Measurements from ENCODE around the gene MYO3B. TPM values are rescaled to one million over a fixed set of nuclear protein-coding genes. Genes with fewer than 3 reads are reported as not detected.

MYO3B gene
- total RNA-seq, 1 donor from 2014 or later: 27.3 TPM

DNA sequence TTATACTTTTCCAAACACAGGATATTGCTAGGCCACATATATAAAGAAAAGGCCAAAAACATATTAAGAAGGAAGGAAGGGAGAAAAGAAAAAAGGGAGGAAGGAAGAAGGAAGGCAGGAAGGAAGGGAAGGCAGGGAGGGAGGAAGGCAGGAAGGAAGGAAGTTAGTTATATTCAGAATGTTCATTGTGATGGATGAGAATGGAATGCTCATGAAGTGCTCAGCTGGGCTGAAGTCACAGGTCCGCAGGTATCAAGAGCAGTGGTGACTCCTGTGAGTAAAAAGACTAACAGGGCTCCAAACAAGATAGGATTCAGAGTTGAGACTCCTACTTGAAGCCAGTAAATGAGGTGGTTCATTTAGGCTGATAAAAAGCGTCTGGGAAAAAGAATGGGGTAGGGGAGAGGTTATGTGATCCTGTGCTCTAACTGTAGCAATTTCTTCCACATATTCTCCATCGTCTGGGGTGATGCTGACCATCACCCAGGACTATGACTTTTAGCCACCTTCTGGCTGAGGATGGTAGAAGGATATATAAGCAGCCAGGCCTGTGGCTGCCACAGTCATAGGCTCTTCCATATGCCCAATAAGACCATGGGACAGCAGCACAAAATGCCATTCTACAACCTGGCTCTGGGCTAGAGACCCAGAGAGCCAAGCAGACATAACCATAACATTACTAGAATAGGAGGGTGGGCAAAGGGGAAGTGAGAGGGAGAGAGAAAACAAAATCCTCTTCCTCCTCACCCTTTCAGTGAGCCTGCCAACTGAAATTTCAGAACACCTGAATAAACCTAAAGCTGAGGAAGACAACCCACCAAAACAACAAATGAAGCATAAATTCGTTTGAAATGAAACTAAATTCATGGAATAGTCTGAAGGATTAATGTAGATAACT is 173.2 kb downstream of the MYO3B start:
- Histone ChIP-seq H3K27me3 (no peaks in the 10 kb centered on the region), H3K27ac (no peak overlapping the region), H3K4me2 (no peak overlapping the region), H3K9ac (no peak overlapping the region), H4K20me1 (ENCODE audit: low read depth) (no peaks in the 10 kb centered on the region), H3K4me3 (no peak overlapping the region), H3K9me3 (ENCODE audit: low read depth) (no peaks in the 10 kb centered on the region), H3F3A (ENCODE audit: low read depth) (peaks cover 35% of the 10 kb centered on the region), H2AFZ (replicated peaks) (peak overlapping the region; percentile 3), H3K79me2 (ENCODE audit: low read depth) (no peaks in the 10 kb centered on the region), H3K4me1 (peaks cover 49% of the 10 kb centered on the region), H3K36me3 (no peaks in the 10 kb centered on the region)
- H3K27ac Mint-ChIP-seq: peak overlapping the region; percentile 28
- peaks cover 4% of the 10 kb centered on the region for H3K27me3 Mint-ChIP-seq (ENCODE audit: insufficient read depth, low read depth)
- no peak for DNase-seq (ENCODE audit: low spot score)
- no peaks in the 10 kb centered on the region for H3K36me3 Mint-ChIP-seq
- H3K9me3 Mint-ChIP-seq: no peaks in the 10 kb centered on the region
- H3K4me3 Mint-ChIP-seq: no peak overlapping the region
- TF ChIP-seq EZH2phosphoT487 (IDR thresholded peaks at IDR 0.05) (no peak), EZH2 (IDR thresholded peaks at IDR 0.05) (no peak)
- TF ChIP-seq, protein P1, sequence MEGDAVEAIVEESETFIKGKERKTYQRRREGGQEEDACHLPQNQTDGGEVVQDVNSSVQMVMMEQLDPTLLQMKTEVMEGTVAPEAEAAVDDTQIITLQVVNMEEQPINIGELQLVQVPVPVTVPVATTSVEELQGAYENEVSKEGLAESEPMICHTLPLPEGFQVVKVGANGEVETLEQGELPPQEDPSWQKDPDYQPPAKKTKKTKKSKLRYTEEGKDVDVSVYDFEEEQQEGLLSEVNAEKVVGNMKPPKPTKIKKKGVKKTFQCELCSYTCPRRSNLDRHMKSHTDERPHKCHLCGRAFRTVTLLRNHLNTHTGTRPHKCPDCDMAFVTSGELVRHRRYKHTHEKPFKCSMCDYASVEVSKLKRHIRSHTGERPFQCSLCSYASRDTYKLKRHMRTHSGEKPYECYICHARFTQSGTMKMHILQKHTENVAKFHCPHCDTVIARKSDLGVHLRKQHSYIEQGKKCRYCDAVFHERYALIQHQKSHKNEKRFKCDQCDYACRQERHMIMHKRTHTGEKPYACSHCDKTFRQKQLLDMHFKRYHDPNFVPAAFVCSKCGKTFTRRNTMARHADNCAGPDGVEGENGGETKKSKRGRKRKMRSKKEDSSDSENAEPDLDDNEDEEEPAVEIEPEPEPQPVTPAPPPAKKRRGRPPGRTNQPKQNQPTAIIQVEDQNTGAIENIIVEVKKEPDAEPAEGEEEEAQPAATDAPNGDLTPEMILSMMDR (IDR thresholded peaks at IDR 0.05): no peak
- H3K4me1 Mint-ChIP-seq: peaks cover 26% of the 10 kb centered on the region

GRCh38 chr2:170353723-170354122 is 175.8 kb downstream of the MYO3B start:
- Mint-ChIP-seq H3K9me3 (no peaks in the 10 kb centered on the region), H3K4me3 (no peak overlapping the region), H3K36me3 (no peaks in the 10 kb centered on the region), H3K4me1 (peaks cover 26% of the 10 kb centered on the region), H3K27me3 (ENCODE audit: insufficient read depth, low read depth) (peaks cover 5% of the 10 kb centered on the region), H3K27ac (no peak overlapping the region)
- no peaks in the 10 kb centered on the region for H3K9me3 ChIP-seq (ENCODE audit: low read depth)
- no peak for DNase-seq (ENCODE audit: low spot score)
- H4K20me1 ChIP-seq (ENCODE audit: low read depth): no peaks in the 10 kb centered on the region
- H3K4me3 ChIP-seq: peak overlapping the region; percentile 40
- peak overlapping the region; percentile 96 for H3K27ac ChIP-seq
- H3K4me2 ChIP-seq: peak overlapping the region; percentile 76
- H3K79me2 ChIP-seq (ENCODE audit: low read depth): no peaks in the 10 kb centered on the region
- H3K4me1 ChIP-seq: peaks cover 55% of the 10 kb centered on the region
- H3K27me3 ChIP-seq: no peaks in the 10 kb centered on the region
- no peak overlapping the region for H2AFZ ChIP-seq (replicated peaks)
- peaks cover 45% of the 10 kb centered on the region for H3F3A ChIP-seq (ENCODE audit: low read depth)
- H3K36me3 ChIP-seq: no peaks in the 10 kb centered on the region
- no peak overlapping the region for H3K9ac ChIP-seq
- TF ChIP-seq, protein P1 (IDR thresholded peaks at IDR 0.05): no peak
- TF ChIP-seq EZH2phosphoT487 (IDR thresholded peaks at IDR 0.05): no peak
- no peak for TF ChIP-seq EZH2 (IDR thresholded peaks at IDR 0.05)

DNA sequence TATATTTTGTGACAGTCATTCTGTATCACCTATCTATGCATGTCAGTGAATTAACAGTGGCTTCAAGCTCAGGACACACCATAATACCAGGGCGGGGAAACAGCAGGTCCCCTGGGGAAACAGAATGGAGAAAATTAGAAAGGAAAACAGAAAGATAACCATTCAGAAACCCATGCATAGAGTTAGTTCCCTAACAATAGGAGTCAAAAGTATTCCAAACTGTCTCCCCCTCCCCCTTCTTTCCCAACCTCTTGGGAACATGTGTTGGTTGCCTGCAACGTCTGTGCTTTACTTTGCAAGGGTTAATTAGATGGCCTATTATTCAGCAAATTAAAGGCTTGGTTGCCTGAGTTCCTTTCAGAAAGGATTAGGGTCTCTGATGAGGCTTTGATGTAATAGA is 176.4 kb downstream of the MYO3B start:
- Histone ChIP-seq H3K9ac (no peak overlapping the region), H3K4me1 (peaks cover 62% of the 10 kb centered on the region), H3K4me2 (peak overlapping the region; percentile 76), H4K20me1 (ENCODE audit: low read depth) (no peaks in the 10 kb centered on the region), H2AFZ (replicated peaks) (no peak overlapping the region), H3K27ac (peak overlapping the region; percentile 96), H3K9me3 (ENCODE audit: low read depth) (no peaks in the 10 kb centered on the region), H3K27me3 (no peaks in the 10 kb centered on the region), H3K36me3 (no peaks in the 10 kb centered on the region), H3K4me3 (peak overlapping the region; percentile 40), H3K79me2 (ENCODE audit: low read depth) (no peaks in the 10 kb centered on the region), H3F3A (ENCODE audit: low read depth) (peaks cover 51% of the 10 kb centered on the region)
- peaks cover 5% of the 10 kb centered on the region for H3K27me3 Mint-ChIP-seq (ENCODE audit: insufficient read depth, low read depth)
- peak; percentile 94 for DNase-seq (ENCODE audit: low spot score)
- H3K9me3 Mint-ChIP-seq: no peaks in the 10 kb centered on the region
- H3K27ac Mint-ChIP-seq: peak overlapping the region; percentile 13
- H3K4me1 Mint-ChIP-seq: peaks cover 29% of the 10 kb centered on the region
- peak overlapping the region; percentile 10 for H3K4me3 Mint-ChIP-seq
- H3K36me3 Mint-ChIP-seq: no peaks in the 10 kb centered on the region
- TF ChIP-seq EZH2 (IDR thresholded peaks at IDR 0.05) (peak; percentile 38), EZH2phosphoT487 (IDR thresholded peaks at IDR 0.05) (peak; percentile 69)
- TF ChIP-seq, protein P1 (IDR thresholded peaks at IDR 0.05): no peak
